Measurements from ENCODE around the gene RANBP1. TPM values are rescaled to one million over a fixed set of nuclear protein-coding genes. Genes with fewer than 3 reads are reported as not detected.

The RANBP1 gene
- total and polyA plus RNA-seq, 9 donors: 106 to 129 (median 116) TPM

- H3K27me3 ChIP-seq (ENCODE audit: control insufficient read depth, insufficient read depth, low read length): no peaks in the 10 kb centered on the region
- H3K36me3 ChIP-seq (ENCODE audit: control insufficient read depth, insufficient read depth, low read length): peaks cover 31% of the 10 kb centered on the region
- peaks cover 54% of the 10 kb centered on the region for H3K4me1 ChIP-seq (ENCODE audit: control insufficient read depth, insufficient read depth, low read length)
- no peaks in the 10 kb centered on the region for H3K9me3 ChIP-seq (replicated peaks; ENCODE audit: control insufficient read depth, low read depth, low read length)
- peak overlapping the region; percentile 69 for H3K27ac ChIP-seq (ENCODE audit: low read length)
- 42% methylated on average over 23 of the region's 26 CpGs for WGBS (ENCODE audit: insufficient coverage)
- H3K4me3 ChIP-seq (ENCODE audit: low read length): no peak overlapping the region
- no peak for DNase-seq
These were observed 21.9 kb downstream of the RANBP1 start for GRCh38 chr22:20137671-20138416.

- H3K27me3 ChIP-seq (ENCODE audit: control insufficient read depth, insufficient read depth, low read length): no peaks in the 10 kb centered on the region
- H3K4me1 ChIP-seq (ENCODE audit: control insufficient read depth, insufficient read depth, low read length): peaks cover 49% of the 10 kb centered on the region
- peaks cover 37% of the 10 kb centered on the region for H3K36me3 ChIP-seq (ENCODE audit: control insufficient read depth, insufficient read depth, low read length)
- H3K4me3 ChIP-seq (ENCODE audit: low read length): no peak overlapping the region
- H3K9me3 ChIP-seq (replicated peaks; ENCODE audit: control insufficient read depth, low read depth, low read length): no peaks in the 10 kb centered on the region
- WGBS (ENCODE audit: insufficient coverage): 49% methylated on average over 4 of the region's 4 CpGs
- peak overlapping the region; percentile 69 for H3K27ac ChIP-seq (ENCODE audit: low read length)
- no peak for DNase-seq
These were observed 22.5 kb downstream of the RANBP1 start for GRCh38 chr22:20138417-20138738.

- no peak for DNase-seq
- Histone ChIP-seq H3K27ac (ENCODE audit: low read length) (no peak overlapping the region), H3K36me3 (ENCODE audit: control insufficient read depth, insufficient read depth, low read length) (peaks cover 42% of the 10 kb centered on the region), H3K4me3 (ENCODE audit: low read length) (no peak overlapping the region), H3K27me3 (ENCODE audit: control insufficient read depth, insufficient read depth, low read length) (no peaks in the 10 kb centered on the region), H3K9me3 (replicated peaks; ENCODE audit: control insufficient read depth, low read depth, low read length) (no peaks in the 10 kb centered on the region), H3K4me1 (ENCODE audit: control insufficient read depth, insufficient read depth, low read length) (peaks cover 46% of the 10 kb centered on the region)
- WGBS (ENCODE audit: insufficient coverage): 86% methylated on average over 16 of the region's 16 CpGs
These were observed 23.0 kb downstream of the RANBP1 start for GRCh38 chr22:20138868-20139267.

GRCh38 chr22:20139391-20140106 lies 23.6 kb downstream of the RANBP1 start:
- no peaks in the 10 kb centered on the region for H3K9me3 ChIP-seq (replicated peaks; ENCODE audit: control insufficient read depth, low read depth, low read length)
- DNase-seq: no peak
- H3K4me1 ChIP-seq (ENCODE audit: control insufficient read depth, insufficient read depth, low read length): peaks cover 42% of the 10 kb centered on the region
- no peak overlapping the region for H3K4me3 ChIP-seq (ENCODE audit: low read length)
- no peak overlapping the region for H3K27ac ChIP-seq (ENCODE audit: low read length)
- peaks cover 47% of the 10 kb centered on the region for H3K36me3 ChIP-seq (ENCODE audit: control insufficient read depth, insufficient read depth, low read length)
- no peaks in the 10 kb centered on the region for H3K27me3 ChIP-seq (ENCODE audit: control insufficient read depth, insufficient read depth, low read length)
- WGBS (ENCODE audit: insufficient coverage): 94% methylated on average over 36 of the region's 36 CpGs

- no peaks in the 10 kb centered on the region for H3K27me3 ChIP-seq (ENCODE audit: control insufficient read depth, insufficient read depth, low read length)
- DNase-seq: no peak
- no peaks in the 10 kb centered on the region for H3K9me3 ChIP-seq (replicated peaks; ENCODE audit: control insufficient read depth, low read depth, low read length)
- no peak overlapping the region for H3K27ac ChIP-seq (ENCODE audit: low read length)
- 87% methylated on average over 10 of the region's 11 CpGs for WGBS (ENCODE audit: insufficient coverage)
- H3K4me3 ChIP-seq (ENCODE audit: low read length): no peak overlapping the region
- peaks cover 49% of the 10 kb centered on the region for H3K36me3 ChIP-seq (ENCODE audit: control insufficient read depth, insufficient read depth, low read length)
- H3K4me1 ChIP-seq (ENCODE audit: control insufficient read depth, insufficient read depth, low read length): peaks cover 38% of the 10 kb centered on the region
These were observed 24.2 kb downstream of the RANBP1 start for GRCh38 chr22:20140107-20140445.

GRCh38 chr22:20140521-20140964 lies 24.6 kb downstream of the RANBP1 start:
- no peaks in the 10 kb centered on the region for H3K9me3 ChIP-seq (replicated peaks; ENCODE audit: control insufficient read depth, low read depth, low read length)
- peaks cover 54% of the 10 kb centered on the region for H3K36me3 ChIP-seq (ENCODE audit: control insufficient read depth, insufficient read depth, low read length)
- no peak overlapping the region for H3K4me3 ChIP-seq (ENCODE audit: low read length)
- peaks cover 33% of the 10 kb centered on the region for H3K4me1 ChIP-seq (ENCODE audit: control insufficient read depth, insufficient read depth, low read length)
- H3K27ac ChIP-seq (ENCODE audit: low read length): no peak overlapping the region
- no peaks in the 10 kb centered on the region for H3K27me3 ChIP-seq (ENCODE audit: control insufficient read depth, insufficient read depth, low read length)
- 87% methylated on average over 15 of the region's 17 CpGs for WGBS (ENCODE audit: insufficient coverage)
- DNase-seq: no peak

- no peak for DNase-seq
- H3K36me3 ChIP-seq (ENCODE audit: control insufficient read depth, insufficient read depth, low read length): peaks cover 54% of the 10 kb centered on the region
- no peak overlapping the region for H3K27ac ChIP-seq (ENCODE audit: low read length)
- no peaks in the 10 kb centered on the region for H3K27me3 ChIP-seq (ENCODE audit: control insufficient read depth, insufficient read depth, low read length)
- WGBS (ENCODE audit: insufficient coverage): 78% methylated on average over 20 of the region's 22 CpGs
- H3K9me3 ChIP-seq (replicated peaks; ENCODE audit: control insufficient read depth, low read depth, low read length): no peaks in the 10 kb centered on the region
- peaks cover 26% of the 10 kb centered on the region for H3K4me1 ChIP-seq (ENCODE audit: control insufficient read depth, insufficient read depth, low read length)
- H3K4me3 ChIP-seq (ENCODE audit: low read length): no peak overlapping the region
These were observed 25.5 kb downstream of the RANBP1 start for GRCh38 chr22:20141186-20142077.

GRCh38 chr22:20142711-20143621 lies 27.1 kb downstream of the RANBP1 start:
- Histone ChIP-seq H3K27ac (ENCODE audit: low read length) (no peak overlapping the region), H3K4me3 (ENCODE audit: low read length) (no peak overlapping the region), H3K36me3 (ENCODE audit: control insufficient read depth, insufficient read depth, low read length) (peaks cover 57% of the 10 kb centered on the region), H3K4me1 (ENCODE audit: control insufficient read depth, insufficient read depth, low read length) (peaks cover 23% of the 10 kb centered on the region), H3K27me3 (ENCODE audit: control insufficient read depth, insufficient read depth, low read length) (no peaks in the 10 kb centered on the region), H3K9me3 (replicated peaks; ENCODE audit: control insufficient read depth, low read depth, low read length) (no peaks in the 10 kb centered on the region)
- no peak for DNase-seq
- WGBS (ENCODE audit: insufficient coverage): 92% methylated on average over 61 of the region's 65 CpGs

- Histone ChIP-seq H3K4me3 (ENCODE audit: low read length) (no peak overlapping the region), H3K27me3 (ENCODE audit: control insufficient read depth, insufficient read depth, low read length) (no peaks in the 10 kb centered on the region), H3K4me1 (ENCODE audit: control insufficient read depth, insufficient read depth, low read length) (peaks cover 16% of the 10 kb centered on the region), H3K36me3 (ENCODE audit: control insufficient read depth, insufficient read depth, low read length) (peaks cover 56% of the 10 kb centered on the region), H3K27ac (ENCODE audit: low read length) (no peak overlapping the region), H3K9me3 (replicated peaks; ENCODE audit: control insufficient read depth, low read depth, low read length) (no peaks in the 10 kb centered on the region)
- DNase-seq: no peak
- WGBS (ENCODE audit: insufficient coverage): 78% methylated on average over 17 of the region's 19 CpGs
These were observed 28.2 kb downstream of the RANBP1 start for GRCh38 chr22:20143883-20144665.

Measured in muscle of leg (tissue), 11 donors.